ENCODE data around the gene ZNRF3.
"Not testable (repeated sequence)": the region's sequence is repeated elsewhere in the genome, so short reads cannot be mapped to it uniquely, and the experiment has no call there.

ZNRF3 gene

DNA sequence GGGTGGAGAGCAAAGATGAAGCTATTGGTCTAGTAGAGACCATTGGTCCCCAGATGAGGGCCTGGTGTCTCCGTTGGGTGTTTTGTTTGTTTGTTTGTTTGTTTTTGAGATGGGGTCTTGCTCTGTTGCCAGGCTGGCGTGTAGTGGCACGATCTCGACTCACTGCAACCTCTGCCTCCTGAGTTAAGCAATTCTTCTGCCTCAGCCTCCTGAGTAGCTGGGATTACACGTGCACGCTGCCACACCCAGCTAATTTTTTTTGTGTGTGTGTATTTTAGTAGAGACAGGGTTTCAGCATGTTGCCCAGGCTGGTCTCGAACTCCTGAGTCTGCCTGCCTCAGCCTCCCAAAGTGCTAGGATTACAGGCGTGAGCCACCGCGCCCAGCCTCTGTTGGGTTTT lies 25.4 kb downstream of the ZNRF3 start:
- DNase-seq = not testable (repeated sequence)

- no peak for DNase-seq
These were observed 26.0 kb downstream of the ZNRF3 start for GRCh38 chr22:28909375-28909774.

DNA sequence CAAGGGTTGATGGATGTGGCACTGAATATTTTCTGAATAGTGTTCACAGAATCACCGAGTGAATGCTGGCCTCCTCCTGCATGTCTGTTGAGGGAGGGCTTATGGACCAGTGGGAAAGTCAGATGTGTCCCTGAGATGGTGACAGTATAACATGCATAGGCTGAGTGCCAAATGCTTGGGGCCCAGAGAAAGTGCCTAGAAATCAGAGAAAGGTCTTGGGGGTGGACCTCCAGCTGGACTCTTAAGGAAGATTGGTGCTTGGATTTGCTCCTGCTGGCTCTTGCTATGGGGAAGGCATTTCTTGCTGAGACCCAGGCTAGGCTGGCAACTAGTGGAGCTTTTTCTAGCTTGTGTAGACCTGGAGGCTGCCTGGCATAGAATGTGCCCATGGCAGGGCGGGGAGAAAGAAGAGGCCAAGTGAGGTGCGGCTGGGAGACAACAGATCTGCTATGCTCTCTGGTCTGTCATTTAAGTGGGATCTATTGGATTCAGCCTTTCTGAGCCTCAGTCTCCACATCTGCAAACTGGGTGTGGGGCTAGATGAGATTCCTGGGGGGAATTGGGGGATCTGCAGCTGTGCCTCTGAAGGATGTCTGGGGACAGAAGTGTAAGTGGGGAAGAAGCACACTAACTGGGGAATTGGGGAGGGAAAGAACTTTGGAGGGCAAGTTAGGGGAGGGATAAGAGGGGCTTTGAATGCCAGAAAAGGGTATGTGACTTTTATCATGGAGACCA lies 27.4 kb downstream of the ZNRF3 start:
- DNase-seq = no peak

GRCh38 chr22:28911304-28911690 lies 27.9 kb downstream of the ZNRF3 start:
- DNase-seq = no peak

GRCh38 chr22:28911777-28912669 lies 28.7 kb downstream of the ZNRF3 start:
- DNase-seq = no peak

GRCh38 chr22:28914201-28914600 lies 30.8 kb downstream of the ZNRF3 start:
- no peak for DNase-seq

- DNase-seq = no peak
These were observed 32.6 kb downstream of the ZNRF3 start for GRCh38 chr22:28915969-28916368.

GRCh38 chr22:28917747-28918549 lies 34.6 kb downstream of the ZNRF3 start:
- DNase-seq = no peak

DNA sequence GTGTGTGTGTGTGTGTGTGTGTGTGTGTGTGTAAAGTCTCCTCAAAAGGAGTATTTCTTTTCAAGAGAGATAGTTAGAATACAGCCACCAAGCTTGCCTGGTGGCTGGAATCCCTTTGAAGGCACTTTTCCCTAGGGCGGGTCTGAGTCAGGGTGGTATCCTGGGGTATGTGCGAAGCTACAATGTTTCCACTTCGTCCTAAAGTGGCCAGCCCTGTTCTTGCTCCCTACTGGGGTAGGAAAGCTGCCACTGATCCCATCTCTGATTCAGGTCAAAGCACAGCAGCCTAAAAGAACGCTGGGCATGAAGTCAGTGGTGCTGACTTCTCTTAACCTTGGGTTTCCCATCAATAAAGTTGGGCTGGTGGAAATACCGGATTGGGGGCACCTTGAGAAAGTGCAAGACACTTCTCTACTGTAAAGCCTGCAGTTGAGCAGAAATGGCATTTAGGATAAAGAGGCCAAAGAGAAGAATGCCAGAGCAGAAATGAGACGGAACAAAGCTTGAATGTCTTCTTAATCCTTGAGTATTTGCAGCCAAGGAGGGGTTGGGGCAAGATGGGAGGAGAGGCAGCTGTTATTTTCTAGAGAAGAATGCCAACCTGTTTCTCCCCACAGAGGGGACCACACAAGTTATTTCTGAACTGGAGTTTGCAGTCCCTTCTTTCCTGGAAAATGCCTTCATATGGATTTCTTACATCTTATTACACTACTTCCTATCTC lies 35.3 kb downstream of the ZNRF3 start:
- DNase-seq = no peak

GRCh38 chr22:28920757-28921584 lies 37.6 kb downstream of the ZNRF3 start:
- no peak for DNase-seq

GRCh38 chr22:28921585-28921879 lies 38.2 kb downstream of the ZNRF3 start:
- DNase-seq = no peak

- DNase-seq = no peak
These were observed 39.3 kb downstream of the ZNRF3 start for GRCh38 chr22:28922540-28923244.

GRCh38 chr22:28923826-28924732 lies 40.7 kb downstream of the ZNRF3 start:
- DNase-seq = no peak

- no peak for DNase-seq
These were observed 42.5 kb downstream of the ZNRF3 start for GRCh38 chr22:28925916-28926315.

DNA sequence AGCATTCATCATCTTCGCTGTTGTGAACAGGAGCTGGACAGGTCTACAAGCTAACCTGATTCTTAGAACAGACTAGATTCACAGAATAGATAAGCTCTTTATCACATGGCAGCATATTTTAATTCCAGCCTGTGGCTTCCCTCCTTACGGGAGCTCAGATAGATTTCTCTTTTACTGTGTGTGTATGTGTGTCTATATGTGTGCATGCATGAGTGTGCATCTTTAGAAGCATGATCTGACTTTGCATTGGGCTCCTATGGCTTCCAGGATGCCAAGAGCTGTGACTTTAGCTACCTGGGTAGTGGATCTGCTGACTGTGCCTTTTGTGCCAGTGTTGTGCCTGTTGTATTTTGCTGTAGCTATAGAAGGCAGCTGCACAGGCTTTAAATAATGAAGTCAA lies 44.3 kb downstream of the ZNRF3 start:
- DNase-seq = no peak

DNA sequence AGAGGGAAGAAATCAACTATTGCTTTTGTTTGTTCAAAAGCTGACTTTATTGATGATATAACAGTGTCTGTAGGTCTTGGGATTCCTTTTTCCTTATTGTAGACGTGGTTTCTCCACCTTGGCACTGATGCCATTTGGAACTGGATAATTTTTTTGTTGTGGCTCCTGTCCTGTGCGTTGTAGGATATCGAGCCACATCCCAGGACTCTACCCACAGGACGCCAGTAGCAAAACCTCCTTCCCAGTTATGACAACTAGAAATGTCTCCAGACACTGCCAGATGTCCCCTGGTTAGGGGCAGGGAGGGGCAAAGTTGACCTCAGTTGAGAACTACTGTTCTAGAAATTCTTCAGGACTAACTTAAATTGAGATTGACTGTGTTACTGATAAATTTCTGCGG lies 45.8 kb downstream of the ZNRF3 start:
- DNase-seq = no peak

- no peak for DNase-seq
These were observed 47.1 kb downstream of the ZNRF3 start for GRCh38 chr22:28930357-28931007.

DNA sequence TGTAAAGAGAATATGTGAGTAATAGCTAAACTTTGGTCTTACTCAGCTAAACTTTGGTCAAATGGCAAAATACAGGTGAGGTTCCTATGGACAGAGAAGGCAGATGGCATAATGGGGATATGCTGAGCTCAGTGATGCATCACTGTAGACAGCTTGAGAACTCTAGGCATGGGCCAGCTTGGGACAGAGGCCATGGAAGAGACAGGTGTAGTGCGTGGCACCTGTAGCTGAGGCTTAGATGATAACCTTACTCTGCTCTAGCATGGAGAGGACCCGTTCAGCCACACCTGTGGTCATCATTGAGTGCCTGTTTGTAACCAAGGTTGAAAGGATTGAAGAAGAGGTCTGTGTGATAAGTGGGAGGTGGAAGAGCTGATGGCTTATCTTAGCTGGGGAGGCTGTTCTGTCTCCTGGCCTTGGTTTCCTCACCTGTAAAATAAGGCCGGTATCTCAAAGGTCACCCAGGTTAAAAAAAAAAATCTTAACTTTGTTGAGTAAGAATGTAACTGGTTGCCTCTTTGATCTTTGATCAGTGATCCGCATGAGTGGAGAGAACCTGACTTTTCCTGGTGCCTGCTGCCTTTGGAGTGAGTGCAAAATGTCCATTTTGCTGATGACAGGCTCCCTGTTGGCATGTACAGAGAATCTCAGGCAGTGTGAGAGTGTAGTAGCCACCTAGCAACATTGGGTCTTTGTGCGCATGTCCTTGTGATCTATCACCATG lies 48.6 kb downstream of the ZNRF3 start:
- no peak for DNase-seq

- no peak for DNase-seq
These were observed 49.9 kb downstream of the ZNRF3 start for GRCh38 chr22:28933321-28933720.

Data from inflammatory macrophage (primary cell).